GM18951 (cell line): Measurements from ENCODE around the gene SCARF1.

Source experiments
- POLR2A ChIP-seq: IDR thresholded peaks from 4 replicates; pipeline ENCODE4 v1.6.1; 2011; ENCODE audit warnings: mild to moderate bottlenecking; ENCODE audit not compliant: insufficient read length, insufficient read depth; ENCODE audit errors: extremely low read depth
- in situ Hi-C: fragments of 300-500 bp; cut with MboI; formaldehyde crosslinking; loops from one replicate; pipeline ENCODE4 v1.12.0; 2022; ENCODE audit warnings: low sequenced_read_pairs, mixed read lengths, inconsistent platforms; ENCODE audit not compliant: unreplicated experiment

SCARF1 gene

DNA sequence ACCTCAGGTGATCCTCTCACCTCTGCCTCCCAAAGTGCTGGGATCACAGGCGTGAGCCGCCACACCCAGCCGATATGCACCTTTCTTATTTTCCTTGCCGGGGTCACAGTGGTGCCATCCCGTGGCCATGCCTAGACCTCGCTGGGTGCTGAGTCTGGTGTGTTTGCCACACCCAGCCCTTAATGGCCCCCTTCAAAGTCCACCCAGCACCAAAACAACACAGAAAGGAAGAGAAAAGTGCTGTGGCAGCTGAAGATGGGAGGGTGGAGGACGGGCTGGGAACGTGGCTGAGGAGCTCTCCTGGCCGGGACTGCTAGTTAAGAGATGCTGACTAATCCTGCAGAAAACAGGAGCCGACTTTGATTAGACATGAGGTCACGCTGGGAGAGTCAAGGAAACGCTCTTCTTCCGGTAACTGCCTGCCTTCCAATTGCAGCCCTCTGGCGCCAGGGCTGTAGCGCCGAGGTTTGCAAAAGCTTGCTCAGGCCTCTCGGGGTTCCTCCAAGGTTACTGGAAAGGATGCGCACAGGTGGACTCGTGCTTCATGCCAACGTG is 27.8 kb downstream of the SCARF1 start:
- in situ Hi-C loops: no loop called here
- no peak for TF ChIP-seq POLR2A

DNA sequence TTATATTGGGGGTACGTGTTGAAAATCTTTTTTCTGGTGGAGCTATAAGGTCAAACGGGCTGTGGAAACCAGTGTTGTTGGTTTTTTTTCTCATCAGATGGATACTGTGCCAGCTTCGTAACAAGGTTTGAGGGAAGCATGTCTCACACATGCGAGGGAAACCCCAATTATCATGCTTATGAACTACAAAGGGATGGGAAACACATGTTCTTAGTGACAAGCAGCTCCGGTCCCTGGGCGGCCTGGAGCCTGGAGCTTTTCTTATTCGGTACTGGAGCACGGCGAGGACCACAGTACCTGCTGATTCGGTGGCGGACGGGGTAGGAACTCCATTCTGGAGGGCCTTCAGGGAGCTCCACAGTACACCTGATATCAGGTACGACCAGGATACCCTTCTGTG is 29.4 kb downstream of the SCARF1 start:
- TF ChIP-seq POLR2A: no peak
- in situ Hi-C loops: no loop called here

- in situ Hi-C loops: no loop called here
- TF ChIP-seq POLR2A: no peak
These were observed 33.1 kb downstream of the SCARF1 start for GRCh38 chr17:1612400-1612799.

DNA sequence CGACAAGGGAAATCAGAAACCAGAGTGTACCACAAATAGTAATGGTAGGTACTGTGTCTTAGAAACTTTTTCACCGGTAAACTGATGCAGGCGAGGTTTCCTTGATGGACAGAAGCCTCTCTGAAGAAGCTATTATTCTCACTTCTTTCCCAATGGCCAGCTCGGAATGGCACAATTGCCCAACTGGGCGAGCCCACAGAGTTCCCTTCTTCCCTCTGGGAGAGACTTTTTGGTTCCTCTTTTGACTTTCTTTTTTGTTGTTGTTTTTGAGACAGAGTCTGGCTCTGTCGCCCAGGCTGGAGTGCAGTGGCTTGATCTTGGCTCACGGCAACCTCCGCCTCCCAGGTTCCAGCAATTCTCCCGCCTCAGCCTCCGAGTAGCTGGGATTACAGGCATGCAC is 33.8 kb downstream of the SCARF1 start:
- TF ChIP-seq POLR2A: no peak
- in situ Hi-C loops: no loop called here

DNA sequence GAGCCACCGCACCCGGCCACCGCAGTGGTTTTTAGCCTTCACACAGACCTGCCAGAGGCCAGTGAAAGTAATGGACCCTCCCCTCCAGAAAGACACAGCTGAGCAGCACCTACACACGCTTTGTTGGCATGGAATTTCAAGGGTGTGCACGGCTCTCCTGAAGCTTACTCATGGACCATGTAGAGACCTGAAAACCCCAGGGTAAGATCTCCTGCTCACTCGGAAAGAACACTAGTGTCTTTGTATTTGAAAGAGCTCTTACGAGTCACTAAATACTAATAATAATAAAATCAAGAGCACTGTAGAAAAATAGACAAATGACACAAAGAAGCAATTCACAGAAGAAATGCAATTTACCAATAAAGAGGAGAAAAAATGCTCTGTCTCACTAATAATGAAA is 36.9 kb downstream of the SCARF1 start:
- in situ Hi-C loops: no loop called here
- no peak for TF ChIP-seq POLR2A

GRCh38 chr17:1607971-1608320 is 37.6 kb downstream of the SCARF1 start:
- TF ChIP-seq POLR2A: no peak
- in situ Hi-C loops: no loop called here

DNA sequence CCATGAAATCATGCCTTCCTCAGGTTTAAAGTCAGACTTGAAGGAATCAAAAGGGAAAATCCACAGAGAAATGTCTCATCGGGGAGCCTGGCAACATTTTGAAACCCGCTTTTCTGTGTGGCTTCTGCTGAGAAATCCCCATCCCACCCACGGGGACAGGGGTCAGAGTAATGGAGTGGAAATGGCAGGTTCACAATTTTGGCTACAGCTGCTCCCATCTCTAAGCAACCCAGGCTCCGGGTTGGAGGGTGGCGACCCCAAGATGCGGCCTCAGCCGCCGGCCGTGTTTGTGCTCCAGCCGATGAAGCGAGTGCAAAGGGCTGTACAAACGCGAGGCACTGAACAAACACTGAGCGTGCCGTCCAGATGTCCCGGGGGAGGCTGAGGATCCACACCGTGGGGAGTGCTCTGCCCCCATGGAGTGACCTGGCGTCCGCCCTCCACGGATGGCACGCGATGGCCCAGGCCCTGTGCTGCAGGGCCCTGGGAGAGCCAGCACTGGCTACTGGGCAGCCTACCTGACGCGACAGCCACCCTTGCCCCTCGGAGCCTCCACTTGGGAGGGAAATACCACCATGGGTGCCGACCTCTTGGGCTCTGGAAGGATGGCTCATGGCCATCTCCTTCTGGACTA is 39.1 kb downstream of the SCARF1 start:
- in situ Hi-C loops: no loop called here

GRCh38 chr17:1605681-1606351 is 39.7 kb downstream of the SCARF1 start:
- TF ChIP-seq POLR2A: no peak
- in situ Hi-C loops: no loop called here

More for the DNA sequence above, 39.1 kb downstream of the SCARF1 start:
- peak; percentile 19 for TF ChIP-seq POLR2A

DNA sequence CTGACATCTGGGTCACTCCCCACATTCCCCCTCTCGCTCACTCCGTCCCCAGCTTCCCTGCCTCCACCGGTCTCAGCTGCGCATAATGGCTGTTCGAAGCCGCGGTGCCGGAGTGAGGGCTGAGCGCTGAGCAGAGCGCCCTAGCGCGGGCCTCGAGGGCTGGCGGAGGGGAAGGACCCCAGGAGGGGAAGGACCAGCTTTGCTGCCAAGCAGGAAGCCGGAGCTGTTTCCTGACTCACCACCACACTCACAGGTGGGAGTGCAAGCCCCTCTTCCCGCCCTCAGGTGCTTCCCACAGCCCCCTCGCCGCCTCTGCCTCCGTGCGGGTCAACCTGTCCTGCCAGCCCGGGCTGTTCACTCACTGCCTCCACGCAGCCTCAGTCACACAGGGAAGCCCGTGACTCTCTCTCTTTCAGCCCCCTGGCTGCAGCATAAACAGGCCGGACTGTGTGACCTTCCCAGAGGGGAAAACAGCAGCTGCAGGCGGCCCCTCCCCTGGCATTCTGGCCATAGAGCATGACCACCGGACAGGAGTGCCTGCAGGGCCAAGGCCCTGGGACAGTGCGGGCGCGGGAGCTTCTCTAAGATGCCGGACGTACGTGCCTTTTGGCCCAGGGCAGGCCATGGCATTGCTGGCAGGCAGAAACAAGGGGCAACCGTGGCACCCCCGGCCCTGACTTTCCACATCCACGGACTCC is 40.6 kb downstream of the SCARF1 start:
- in situ Hi-C loops: no loop called here
- TF ChIP-seq POLR2A: no peak

DNA sequence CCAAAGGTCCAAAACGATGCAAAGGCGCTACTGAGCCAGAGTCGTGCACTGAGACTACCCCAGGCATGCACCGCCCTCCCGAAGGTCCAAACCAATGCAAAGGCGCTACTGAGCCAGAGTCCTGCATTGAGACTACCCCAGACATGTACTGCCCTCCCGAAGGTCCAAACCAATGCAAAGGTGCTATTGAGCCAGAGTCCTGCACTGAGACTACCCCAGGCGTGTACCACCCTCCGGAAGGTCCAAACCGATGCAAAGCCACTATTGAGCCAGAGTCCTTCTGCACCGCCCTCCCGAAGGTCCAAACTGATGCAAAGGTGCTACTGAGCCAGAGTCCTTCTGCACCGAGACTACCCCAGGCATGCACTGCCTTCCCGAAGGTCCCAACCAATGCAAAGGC is 44.0 kb downstream of the SCARF1 start:
- in situ Hi-C loops: no loop called here
- TF ChIP-seq POLR2A: no peak

- no peak for TF ChIP-seq POLR2A
- in situ Hi-C loops: no loop called here
These were observed 47.0 kb downstream of the SCARF1 start for GRCh38 chr17:1598399-1599095.

- in situ Hi-C loops: no loop called here
- TF ChIP-seq POLR2A: no peak
These were observed 47.6 kb downstream of the SCARF1 start for GRCh38 chr17:1597861-1598342.

GRCh38 chr17:1593630-1593931 is 52.0 kb downstream of the SCARF1 start:
- in situ Hi-C loops: loop anchor here (5.0 kb wide), 1 partner anchor 34 kb away; the partner anchor contains the start of gene SLC43A2
- no peak for TF ChIP-seq POLR2A
